Body of pancreas (tissue), 4 donors: ENCODE data around the gene SLC6A15.

Source experiments
- POLR2A ChIP-seq, 3 donors: fragments of 450-650 bp; IDR thresholded peaks; one replicate each; pipeline ENCODE4 v1.6.1; 2016; ENCODE audit warnings: antibody characterized with exemption in 3 of 3, mild to moderate bottlenecking in 2 of 3
- TF ChIP-seq, protein P1 (sequence below), 7 experiments: fragments of 450-650 bp in 4 of 7; fragments of 200-600 bp in 3 of 7; sonication (generic) in 3 of 7; IDR thresholded peaks; one replicate each; pipeline ENCODE4 v1.5.1; 2016 to 2019; ENCODE audit warnings: antibody characterized with exemption in 7 of 7

DNA sequence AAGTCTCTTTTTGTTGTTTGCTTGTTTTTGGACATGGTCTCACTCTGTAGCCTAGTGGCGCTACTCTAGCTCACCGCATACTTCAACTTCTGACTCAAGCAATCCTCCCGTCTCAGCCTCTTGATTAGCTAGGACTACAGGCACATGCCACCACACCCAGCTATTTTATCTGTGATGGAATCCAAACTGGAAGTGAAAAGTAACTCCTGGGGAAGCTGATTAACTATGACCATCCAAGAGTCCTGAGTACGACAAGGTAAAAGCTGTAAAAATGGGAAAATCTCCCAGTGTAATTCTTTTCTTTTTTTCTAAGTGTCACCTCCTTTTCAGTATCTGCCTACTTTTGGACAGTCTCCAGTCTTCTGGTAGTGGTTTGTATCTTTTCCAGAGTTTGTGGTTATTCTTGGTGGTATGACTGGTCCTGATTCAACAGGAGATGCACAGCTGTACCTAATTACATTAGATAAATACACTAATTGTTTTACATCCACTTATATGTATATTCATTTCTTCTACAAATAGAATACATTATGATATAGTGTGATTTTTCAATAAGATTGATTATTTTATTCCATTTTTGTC lies 97.8 kb downstream of the SLC6A15 start:
- TF ChIP-seq, protein P1, sequence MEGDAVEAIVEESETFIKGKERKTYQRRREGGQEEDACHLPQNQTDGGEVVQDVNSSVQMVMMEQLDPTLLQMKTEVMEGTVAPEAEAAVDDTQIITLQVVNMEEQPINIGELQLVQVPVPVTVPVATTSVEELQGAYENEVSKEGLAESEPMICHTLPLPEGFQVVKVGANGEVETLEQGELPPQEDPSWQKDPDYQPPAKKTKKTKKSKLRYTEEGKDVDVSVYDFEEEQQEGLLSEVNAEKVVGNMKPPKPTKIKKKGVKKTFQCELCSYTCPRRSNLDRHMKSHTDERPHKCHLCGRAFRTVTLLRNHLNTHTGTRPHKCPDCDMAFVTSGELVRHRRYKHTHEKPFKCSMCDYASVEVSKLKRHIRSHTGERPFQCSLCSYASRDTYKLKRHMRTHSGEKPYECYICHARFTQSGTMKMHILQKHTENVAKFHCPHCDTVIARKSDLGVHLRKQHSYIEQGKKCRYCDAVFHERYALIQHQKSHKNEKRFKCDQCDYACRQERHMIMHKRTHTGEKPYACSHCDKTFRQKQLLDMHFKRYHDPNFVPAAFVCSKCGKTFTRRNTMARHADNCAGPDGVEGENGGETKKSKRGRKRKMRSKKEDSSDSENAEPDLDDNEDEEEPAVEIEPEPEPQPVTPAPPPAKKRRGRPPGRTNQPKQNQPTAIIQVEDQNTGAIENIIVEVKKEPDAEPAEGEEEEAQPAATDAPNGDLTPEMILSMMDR (IDR thresholded peaks at IDR 0.05) = no peak
- no peak for TF ChIP-seq POLR2A (IDR thresholded peaks at IDR 0.05)
